ENCODE measurements around the gene CPT2.

- TF ChIP-seq ZBTB7A (IDR thresholded peaks at IDR 0.05; ENCODE audit: low read depth) (no peak), RAD21 (IDR thresholded peaks at IDR 0.05; ENCODE audit: low read depth) (no peak), EGR1 (IDR thresholded peaks at IDR 0.05) (no peak), CEBPB (IDR thresholded peaks at IDR 0.05) (no peak), MAX (IDR thresholded peaks at IDR 0.05) (no peak), EP300 (IDR thresholded peaks at IDR 0.05; ENCODE audit: borderline replicate concordance) (no peak), NFIC (IDR thresholded peaks at IDR 0.05) (no peak), REST (IDR thresholded peaks at IDR 0.05; ENCODE audit: low read depth) (no peak), CREB1 (IDR thresholded peaks at IDR 0.05; ENCODE audit: low read depth) (no peak), YY1 (IDR thresholded peaks at IDR 0.05; ENCODE audit: low read depth) (no peak)
Observed at GRCh38 chr1:53218201-53218600, 21.6 kb downstream of the CPT2 start.
